Stimulated activated CD8-positive, alpha-beta memory T cell treated with anti-CD3 and anti-CD28 coated beads, Interleukin-2, amount 100 ng/mL, for 1 hour (primary cell): ENCODE results near the gene MICAL3.
"Not testable (repeated sequence)": the region's sequence is repeated elsewhere in the genome, so short reads cannot be mapped to it uniquely, and the experiment has no call there.

Experiments used
- DNase-seq, 2 donors: peaks; one replicate each; pipeline ENCODE4 v3.0.0-alpha.2; 2020; ENCODE audit warnings: low read depth in 2 of 2

The MICAL3 gene

GRCh38 chr22:18024276-18024939, at the start of gene MICAL3:
MICAL3 (minus strand) TSS chr22:18024561; CDS start chr22:17906812, 117,749 bp downstream.
- DNase-seq, result peak; percentile 17 to 29

DNA sequence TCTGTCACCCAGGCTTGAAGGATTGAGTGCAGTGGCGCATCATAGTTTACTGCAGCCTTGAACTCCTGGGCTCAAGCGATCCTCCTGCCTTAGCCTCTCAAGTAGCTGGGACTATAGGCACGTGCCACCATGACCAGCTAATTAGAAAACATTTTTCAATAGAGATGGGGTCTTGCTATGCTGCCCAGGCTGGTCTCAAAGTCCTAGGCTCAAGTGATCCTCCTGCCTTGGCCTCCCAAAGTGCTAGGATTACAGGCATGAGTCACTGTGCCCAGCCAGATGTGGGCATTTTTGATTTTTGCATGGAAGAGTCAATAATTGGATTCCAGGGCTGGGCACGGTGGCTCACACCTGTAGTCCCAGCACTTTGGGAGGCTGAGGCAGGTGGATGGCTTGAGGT, 49.6 kb upstream of the MICAL3 start:
- not testable (repeated sequence) for DNase-seq

GRCh38 chr22:18073467-18073866, 49.1 kb upstream of the MICAL3 start:
- no peak for DNase-seq

DNA sequence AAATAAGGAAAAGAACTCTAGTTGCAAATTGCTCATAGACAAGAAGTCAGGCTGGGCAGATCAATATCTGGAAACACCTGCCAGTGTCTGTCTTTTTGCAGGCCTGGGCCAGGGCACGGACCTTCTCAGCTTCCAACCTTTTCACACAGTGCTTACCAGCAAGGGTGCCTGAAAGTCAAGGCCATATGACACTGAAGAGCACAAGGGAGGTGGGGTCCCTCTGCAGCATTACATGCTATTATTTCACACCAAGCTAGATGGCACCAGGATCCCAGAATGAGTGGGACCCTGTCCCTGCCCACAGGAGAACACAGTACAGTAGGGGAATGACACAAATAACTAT, 47.6 kb upstream of the MICAL3 start:
- DNase-seq, result no peak

DNA sequence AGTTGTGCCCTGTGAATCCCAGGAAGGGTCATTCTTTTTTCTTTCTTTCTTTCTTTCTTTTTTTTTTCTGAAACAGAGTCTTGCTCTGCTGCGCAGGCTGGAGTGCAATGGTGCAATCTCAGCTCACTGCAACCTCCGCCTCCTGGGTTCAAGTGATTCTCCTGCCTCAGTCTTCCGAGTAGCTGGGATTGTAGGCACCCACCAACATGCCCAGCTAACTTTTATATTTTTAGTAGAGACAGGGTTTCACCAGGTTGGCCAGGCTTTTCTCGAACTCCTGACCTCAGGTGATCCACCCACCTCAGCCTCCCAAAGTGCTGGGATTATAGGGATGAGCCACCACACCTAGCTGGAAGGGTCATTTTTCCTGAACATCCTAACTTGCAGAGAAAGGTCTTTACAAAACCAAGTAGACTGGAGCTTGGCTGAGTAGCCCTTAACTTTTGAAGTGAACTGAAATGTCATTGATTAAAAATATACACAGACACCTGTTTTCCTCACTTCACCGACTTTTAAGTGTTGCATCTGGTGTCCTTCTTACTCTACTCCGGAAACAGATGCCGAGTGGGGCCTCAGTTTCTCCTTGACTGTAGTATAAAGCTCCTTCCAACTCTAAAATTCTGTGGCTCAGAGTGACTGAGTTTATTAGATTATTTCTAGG, 47.1 kb upstream of the MICAL3 start:
- DNase-seq, result not testable (repeated sequence)

GRCh38 chr22:18070556-18071306, 46.4 kb upstream of the MICAL3 start:
- no peak for DNase-seq

DNA sequence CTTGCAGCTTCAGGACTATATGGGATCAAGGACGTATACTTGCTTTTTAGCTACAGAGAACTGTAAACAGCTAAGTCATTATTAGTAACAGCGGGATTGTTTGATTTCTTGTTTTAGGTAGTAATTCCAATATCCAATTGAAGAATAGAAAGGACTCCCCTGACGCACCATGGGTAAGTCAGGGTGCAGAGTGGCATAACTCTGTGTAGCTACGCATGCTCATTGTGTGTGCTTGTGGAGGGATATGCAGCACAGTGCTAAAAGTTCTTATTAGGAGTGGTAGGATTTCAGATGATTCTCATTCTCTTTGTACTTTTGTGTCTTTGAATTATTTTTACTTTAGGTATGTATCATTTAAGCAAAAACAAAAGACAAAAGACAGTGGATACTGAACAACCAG, 45.7 kb upstream of the MICAL3 start:
- no peak for DNase-seq

GRCh38 chr22:18069041-18069440, 44.7 kb upstream of the MICAL3 start:
- DNase-seq, result no peak

DNA sequence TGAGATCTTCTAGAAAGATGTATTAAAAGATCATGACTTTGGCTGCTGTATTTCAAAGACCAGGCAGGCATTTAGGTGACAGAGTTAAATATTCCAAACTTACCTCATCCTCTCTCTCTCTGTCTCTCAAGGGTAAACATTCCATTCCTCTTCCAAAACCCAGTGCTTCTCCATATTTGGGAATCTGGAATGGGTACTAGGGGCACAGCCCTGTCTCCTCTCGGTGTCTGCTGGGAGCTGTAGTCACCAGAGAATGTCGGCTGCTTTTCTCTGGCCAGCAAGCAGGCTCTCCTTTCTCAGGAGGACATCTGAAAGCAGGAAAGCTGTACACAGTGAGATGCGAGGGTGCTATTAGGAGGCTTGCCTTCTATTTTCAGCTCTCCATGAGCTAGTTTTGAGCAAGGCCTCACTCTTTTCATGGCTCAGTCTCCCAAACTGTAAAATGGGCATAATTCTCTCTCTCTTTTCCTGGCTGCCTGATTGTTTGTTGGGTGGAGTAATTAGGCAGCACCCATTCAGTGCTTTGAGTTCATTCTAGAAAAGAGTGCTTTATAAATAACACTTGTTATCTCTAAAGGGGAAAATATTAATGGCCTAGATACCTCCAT, 44.1 kb upstream of the MICAL3 start:
- no peak for DNase-seq

- no peak for DNase-seq
Observed at GRCh38 chr22:18067548-18068341, 43.4 kb upstream of the MICAL3 start.

GRCh38 chr22:18067121-18067520, 42.8 kb upstream of the MICAL3 start:
- DNase-seq, result no peak

DNA sequence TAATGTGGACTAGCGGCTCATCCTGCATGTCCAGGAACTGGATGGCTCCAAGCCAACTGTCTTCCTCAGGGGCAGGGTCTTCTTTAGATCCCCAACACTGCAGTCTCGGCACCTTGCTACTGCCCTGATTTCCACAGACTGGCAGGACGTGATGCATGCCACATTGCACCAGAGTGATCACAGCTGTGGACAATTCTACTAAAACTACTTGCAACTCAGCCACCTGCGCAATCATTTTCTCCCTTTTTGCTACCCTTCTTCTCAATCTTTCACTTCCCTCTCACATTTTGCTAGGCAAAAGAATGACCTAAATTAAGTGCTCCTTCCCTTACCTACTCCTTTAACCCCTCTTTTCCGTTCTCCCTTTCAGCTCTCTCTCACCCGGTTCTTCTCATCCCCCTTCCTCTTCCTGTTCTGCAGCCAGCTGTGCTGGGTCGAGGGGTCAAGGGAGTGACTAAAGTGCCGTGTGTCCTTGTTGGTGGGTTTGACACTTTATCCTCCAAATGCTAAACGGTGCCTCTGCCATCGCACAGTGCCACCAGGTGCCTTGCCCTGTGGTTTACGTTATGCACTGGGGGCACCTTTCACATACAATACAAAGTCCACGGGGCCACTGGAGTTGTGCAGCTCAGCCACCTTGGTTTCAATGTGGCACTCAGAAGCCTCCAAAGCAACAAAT, 42.0 kb upstream of the MICAL3 start:
- no peak for DNase-seq

DNA sequence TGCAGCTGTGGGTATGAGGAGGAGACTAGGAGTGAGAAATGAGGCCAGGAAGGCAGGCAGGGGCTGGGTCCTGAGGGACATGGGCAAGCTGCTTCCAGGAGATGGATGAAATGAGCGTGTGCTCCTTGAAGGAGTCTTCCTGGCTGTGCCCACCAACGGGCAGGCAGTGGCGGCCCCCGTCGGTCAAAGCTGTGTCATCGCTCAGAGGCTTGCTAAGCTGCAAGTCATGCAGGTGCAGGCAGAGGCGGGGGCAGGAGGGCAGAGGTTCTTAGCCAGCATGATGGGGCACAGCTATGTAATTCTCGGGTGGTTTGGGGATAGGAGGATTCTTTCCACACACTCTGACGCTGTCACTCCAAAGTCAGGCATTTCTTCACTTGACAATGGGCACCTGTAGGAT, 40.9 kb upstream of the MICAL3 start:
- no peak for DNase-seq

DNA sequence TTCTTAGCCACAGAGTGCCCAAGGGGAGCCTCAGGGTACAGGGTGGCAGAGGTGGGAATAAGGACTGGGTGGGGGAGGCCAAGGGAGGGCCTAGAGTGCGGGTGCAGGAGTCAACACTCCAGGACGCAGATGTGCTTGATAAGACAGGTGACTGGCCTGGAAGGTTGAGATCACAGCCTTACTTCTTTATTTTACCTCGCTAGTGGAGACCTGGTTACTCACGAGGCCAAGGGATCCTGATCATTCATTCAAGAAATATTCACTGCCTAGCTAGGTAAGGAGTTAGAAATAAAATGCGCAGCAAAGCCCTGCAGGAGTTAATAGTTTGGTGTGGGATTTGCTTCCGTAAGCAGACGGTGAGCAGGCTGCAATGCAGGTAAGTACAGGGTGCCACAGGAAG, 40.3 kb upstream of the MICAL3 start:
- DNase-seq, result no peak

GRCh38 chr22:18063715-18064114, 39.4 kb upstream of the MICAL3 start:
- DNase-seq, result not testable (repeated sequence)

- DNase-seq, result no peak
Observed at GRCh38 chr22:18063306-18063705, 38.9 kb upstream of the MICAL3 start.

DNA sequence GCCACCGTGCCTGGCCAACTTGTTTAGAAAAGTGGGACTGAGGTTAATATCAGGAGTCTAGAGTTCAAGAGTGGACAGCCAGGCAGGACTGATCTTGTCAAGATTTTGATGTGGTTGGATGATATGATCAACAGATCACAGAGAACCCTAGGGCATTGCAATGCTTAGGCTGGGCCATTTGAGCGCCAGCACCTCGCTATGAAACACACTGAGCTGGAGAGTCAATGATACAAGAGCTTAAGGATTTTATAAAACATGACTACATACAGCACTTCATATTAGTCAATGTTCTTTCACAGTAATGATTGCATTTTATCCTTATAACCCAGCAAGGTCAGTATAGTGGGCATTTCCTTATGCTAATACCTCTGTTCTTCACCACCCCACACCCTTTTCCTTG, 38.1 kb upstream of the MICAL3 start:
- DNase-seq, result no peak

- DNase-seq, result no peak
Observed at GRCh38 chr22:18060646-18061620, 36.6 kb upstream of the MICAL3 start.

DNA sequence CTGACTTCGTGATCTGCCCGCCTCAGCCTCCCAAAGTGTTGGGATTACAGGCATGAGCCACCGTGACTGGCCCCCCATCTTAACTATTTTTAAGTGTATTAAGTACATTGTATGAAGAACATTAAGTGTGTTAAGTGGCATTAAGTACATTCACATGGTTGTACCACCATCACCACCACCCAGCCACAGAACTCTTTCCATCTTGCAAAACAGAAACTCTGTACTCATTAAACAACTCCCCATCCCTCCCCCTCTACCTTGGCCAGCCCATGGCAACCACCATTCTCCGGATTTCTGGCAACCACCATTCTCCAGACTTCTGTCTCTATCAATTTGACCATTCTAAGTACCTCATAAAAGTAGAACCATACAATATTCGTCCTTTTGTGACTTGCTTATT, 35.6 kb upstream of the MICAL3 start:
- no peak for DNase-seq

DNA sequence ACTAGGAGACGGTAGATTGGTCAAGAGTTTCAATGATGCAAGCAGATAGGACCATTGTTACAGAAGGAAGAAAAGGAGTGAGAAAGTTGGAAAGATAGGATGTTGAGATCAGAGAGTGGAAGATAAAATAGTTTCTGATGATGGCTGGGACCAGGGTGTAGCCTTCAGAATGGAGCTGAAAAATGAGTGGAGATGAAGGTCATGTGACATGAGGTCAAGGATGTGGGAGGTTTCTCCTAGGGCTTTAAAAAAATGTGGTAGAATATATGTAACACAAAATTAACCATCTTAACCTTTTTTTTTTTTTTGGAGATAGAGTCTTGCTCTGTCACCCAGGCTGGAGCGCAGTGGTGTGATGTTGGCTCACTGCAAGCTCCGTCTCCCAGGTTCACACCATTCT, 35.1 kb upstream of the MICAL3 start:
- DNase-seq, result no peak
